ENCODE data around the gene SLC7A9.

GRCh38 chr19:32914879-32915660, 45.5 kb upstream of the SLC7A9 start:
- no peak for TF ChIP-seq EZH2 (IDR thresholded peaks at IDR 0.05; ENCODE audit: borderline replicate concordance, low read length)
- TF ChIP-seq CTCF (IDR thresholded peaks at IDR 0.05; ENCODE audit: low read length), result no peak

Data from OCI-LY1 (cell line).